ENCODE results near the gene PHLDA2. TPM values are rescaled to one million over a fixed set of nuclear protein-coding genes. Genes with fewer than 3 reads are reported as not detected.

Gene PHLDA2
- total and polyA plus RNA-seq, 2 donors from 2014 or later, result 9.0 to 19.7 TPM

- intact Hi-C loops (cut with DNase I), result no loop called here
- H3K4me3 ChIP-seq (ENCODE audit: low read length in 3 of 3), result peak overlapping the region in 2 of 3 donors; percentile 36 to 40
- DNase-seq, result peak in 2 of 5 donors; percentile 59 to 83
- peak; percentile 33 for TF ChIP-seq CTCF (IDR thresholded peaks at IDR 0.05; ENCODE audit: borderline replicate concordance, extremely low read depth, insufficient read depth)
- peak overlapping the region in 1 of 2 donors; percentile 41 for H3K27ac ChIP-seq (ENCODE audit: low read depth in 2 of 2, low read length in 2 of 2)
- peaks cover 0 to 11% (median 3%) of the 10 kb centered on the region in 3 donors for H3K4me1 ChIP-seq (ENCODE audit: control insufficient read depth in 2 of 3, insufficient read depth in 2 of 3, low read depth in 1 of 3, low read length in 3 of 3)
- FAIRE-seq, result no peak
- no peaks in the 10 kb centered on the region for H3K9me3 ChIP-seq (ENCODE audit: control insufficient read depth in 2 of 3, insufficient read depth in 1 of 3, low read length in 3 of 3)
- peaks cover 2% of the 10 kb centered on the region for H3K27me3 ChIP-seq (ENCODE audit: control insufficient read depth, insufficient read depth, low read length)
- H3K9ac ChIP-seq (ENCODE audit: low read length in 3 of 3), result peak overlapping the region in 2 of 3 donors; percentile 43 to 55
- no peaks in the 10 kb centered on the region for H3K36me3 ChIP-seq (ENCODE audit: control insufficient read depth in 2 of 3, insufficient read depth in 3 of 3, low read length in 3 of 3)
Observed at GRCh38 chr11:2929950-2930703, 907 bp upstream of the PHLDA2 start.

GRCh38 chr11:2929531-2929949 lies 320 bp upstream of the PHLDA2 start:
- H3K36me3 ChIP-seq (ENCODE audit: control insufficient read depth in 2 of 3, insufficient read depth in 3 of 3, low read length in 3 of 3), result no peaks in the 10 kb centered on the region
- TF ChIP-seq CTCF (IDR thresholded peaks at IDR 0.05; ENCODE audit: borderline replicate concordance, extremely low read depth, insufficient read depth), result no peak
- H3K27me3 ChIP-seq (ENCODE audit: control insufficient read depth, insufficient read depth, low read length), result peaks cover 2% of the 10 kb centered on the region
- FAIRE-seq, result no peak
- no peak overlapping the region for H3K27ac ChIP-seq (ENCODE audit: low read depth in 2 of 2, low read length in 2 of 2)
- intact Hi-C loops (cut with DNase I), result no loop called here
- H3K4me3 ChIP-seq (ENCODE audit: low read length in 3 of 3), result peak overlapping the region in 2 of 3 donors; percentile 21 to 40
- H3K9ac ChIP-seq (ENCODE audit: low read length in 3 of 3), result no peak overlapping the region
- no peaks in the 10 kb centered on the region for H3K9me3 ChIP-seq (ENCODE audit: control insufficient read depth in 2 of 3, insufficient read depth in 1 of 3, low read length in 3 of 3)
- H3K4me1 ChIP-seq (ENCODE audit: control insufficient read depth in 2 of 3, insufficient read depth in 2 of 3, low read depth in 1 of 3, low read length in 3 of 3), result peaks cover 0 to 11% (median 3%) of the 10 kb centered on the region in 3 donors
- peak in 1 of 5 donors; percentile 92 for DNase-seq

- Histone ChIP-seq H3K4me3 (ENCODE audit: low read length in 3 of 3) (peak overlapping the region in 1 of 3 donors; percentile 53), H3K9me3 (ENCODE audit: control insufficient read depth in 2 of 3, insufficient read depth in 1 of 3, low read length in 3 of 3) (no peaks in the 10 kb centered on the region), H3K27ac (ENCODE audit: low read depth in 2 of 2, low read length in 2 of 2) (no peak overlapping the region), H3K27me3 (ENCODE audit: control insufficient read depth, insufficient read depth, low read length) (peaks cover 2% of the 10 kb centered on the region), H3K4me1 (ENCODE audit: control insufficient read depth in 2 of 3, insufficient read depth in 2 of 3, low read depth in 1 of 3, low read length in 3 of 3) (peaks cover 0 to 13% (median 7%) of the 10 kb centered on the region in 3 donors), H3K36me3 (ENCODE audit: control insufficient read depth in 2 of 3, insufficient read depth in 3 of 3, low read length in 3 of 3) (no peaks in the 10 kb centered on the region), H3K9ac (ENCODE audit: low read length in 3 of 3) (no peak overlapping the region)
- intact Hi-C loops (cut with DNase I), result no loop called here
- no peak for TF ChIP-seq CTCF (IDR thresholded peaks at IDR 0.05; ENCODE audit: borderline replicate concordance, extremely low read depth, insufficient read depth)
- no peak for FAIRE-seq
- peak in 1 of 5 donors; percentile 78 for DNase-seq
Observed at GRCh38 chr11:2927851-2928604, 1.2 kb downstream of the PHLDA2 start.
